Measurements from ENCODE around the gene SLC16A5. TPM values are rescaled to one million over a fixed set of nuclear protein-coding genes. Genes with fewer than 3 reads are reported as not detected.

Gene SLC16A5
- polyA plus RNA-seq, 1 donor (not counting 4 experiments of a cell fraction or from before 2014, with no cell fraction given): 3.5 TPM

- DNase-seq (ENCODE audit: low read depth, low spot score) (no peak), FAIRE-seq (no peak)
- Histone ChIP-seq H3K4me2 (ENCODE audit: control insufficient read depth, extremely low read depth, insufficient read depth, low read depth, low read length) (no peak overlapping the region), H3K9me1 (ENCODE audit: control insufficient read depth, extremely low read depth, insufficient read depth, low read length) (no peaks in the 10 kb centered on the region), H3K79me2 (ENCODE audit: control insufficient read depth, insufficient read depth, low read length) (no peaks in the 10 kb centered on the region), H3K36me3 (ENCODE audit: control insufficient read depth in 2 of 2, extremely low read depth in 1 of 2, insufficient read depth in 2 of 2, low read length in 2 of 2) (peaks cover 2 to 6% of the 10 kb centered on the region in 2 experiments), H3K9me3 (ENCODE audit: control insufficient read depth, low read depth, low read length) (no peaks in the 10 kb centered on the region), H3K4me1 (ENCODE audit: control insufficient read depth, extremely low read depth, insufficient read depth, low read length) (peaks cover 16% of the 10 kb centered on the region), H3K4me3 (ENCODE audit: control insufficient read depth in 2 of 3, extremely low read depth in 1 of 3, insufficient read depth in 2 of 3, low read depth in 1 of 3, low read length in 3 of 3) (no peak overlapping the region), H3K9ac (ENCODE audit: control insufficient read depth, extremely low read depth, insufficient read depth, low read length) (no peak overlapping the region), H3K27me3 (ENCODE audit: control insufficient read depth, extremely low read depth, insufficient read depth, low read length) (no peaks in the 10 kb centered on the region), H4K20me1 (ENCODE audit: control insufficient read depth, extremely low read depth, insufficient read depth, low read length) (no peaks in the 10 kb centered on the region), H2AFZ (ENCODE audit: control insufficient read depth, low read length) (no peak overlapping the region), H3K27ac (ENCODE audit: control insufficient read depth, insufficient read depth, low read length) (no peak overlapping the region)
- TF ChIP-seq EZH2 (IDR thresholded peaks at IDR 0.05; ENCODE audit: low read length) (no peak), CTCF (optimal IDR thresholded peaks at IDR 0.05 in 1 of 3, IDR thresholded peaks at IDR 0.05 in 1 of 3, conservative IDR thresholded peaks at IDR 0.05 in 1 of 3; ENCODE audit: extremely low read depth in 1 of 3, insufficient read depth in 2 of 3, low read length in 3 of 3) (no peak)
- dilution Hi-C loops (cut with MboI; ENCODE audit: extremely low pct_ligation_motif_present, low sequenced_read_pairs): no loop called here
Observed at GRCh38 chr17:75097865-75098264, 10.1 kb downstream of the SLC16A5 start.

GRCh38 chr17:75098861-75099260 lies 11.1 kb downstream of the SLC16A5 start:
- no peaks in the 10 kb centered on the region for H3K27me3 ChIP-seq (ENCODE audit: control insufficient read depth, extremely low read depth, insufficient read depth, low read length)
- no peak overlapping the region for H3K4me3 ChIP-seq (ENCODE audit: control insufficient read depth in 2 of 3, extremely low read depth in 1 of 3, insufficient read depth in 2 of 3, low read depth in 1 of 3, low read length in 3 of 3)
- no peak overlapping the region for H3K9ac ChIP-seq (ENCODE audit: control insufficient read depth, extremely low read depth, insufficient read depth, low read length)
- no peaks in the 10 kb centered on the region for H4K20me1 ChIP-seq (ENCODE audit: control insufficient read depth, extremely low read depth, insufficient read depth, low read length)
- no peaks in the 10 kb centered on the region for H3K9me1 ChIP-seq (ENCODE audit: control insufficient read depth, extremely low read depth, insufficient read depth, low read length)
- TF ChIP-seq CTCF (optimal IDR thresholded peaks at IDR 0.05 in 1 of 3, IDR thresholded peaks at IDR 0.05 in 1 of 3, conservative IDR thresholded peaks at IDR 0.05 in 1 of 3; ENCODE audit: extremely low read depth in 1 of 3, insufficient read depth in 2 of 3, low read length in 3 of 3): no peak
- no peak for TF ChIP-seq EZH2 (IDR thresholded peaks at IDR 0.05; ENCODE audit: low read length)
- H3K4me2 ChIP-seq (ENCODE audit: control insufficient read depth, extremely low read depth, insufficient read depth, low read depth, low read length): no peak overlapping the region
- peaks cover 6% of the 10 kb centered on the region for H3K4me1 ChIP-seq (ENCODE audit: control insufficient read depth, extremely low read depth, insufficient read depth, low read length)
- no peaks in the 10 kb centered on the region for H3K79me2 ChIP-seq (ENCODE audit: control insufficient read depth, insufficient read depth, low read length)
- H2AFZ ChIP-seq (ENCODE audit: control insufficient read depth, low read length): no peak overlapping the region
- no peak overlapping the region for H3K27ac ChIP-seq (ENCODE audit: control insufficient read depth, insufficient read depth, low read length)
- no peak for DNase-seq (ENCODE audit: low read depth, low spot score)
- H3K36me3 ChIP-seq (ENCODE audit: control insufficient read depth in 2 of 2, extremely low read depth in 1 of 2, insufficient read depth in 2 of 2, low read length in 2 of 2): peaks cover 2 to 6% of the 10 kb centered on the region in 2 experiments
- dilution Hi-C loops (cut with MboI; ENCODE audit: extremely low pct_ligation_motif_present, low sequenced_read_pairs): no loop called here
- no peaks in the 10 kb centered on the region for H3K9me3 ChIP-seq (ENCODE audit: control insufficient read depth, low read depth, low read length)
- FAIRE-seq: no peak
